GM23248 (cell line): ENCODE results near the gene ELFN1. TPM values are rescaled to one million over a fixed set of nuclear protein-coding genes. Genes with fewer than 3 reads are reported as not detected.
A peak's percentile ranks its signal among the peaks of the same experiment; 100 is the strongest.

ENCODE experiments used
- DNase-seq: peaks from one replicate; pipeline ENCODE4 v3.0.0-alpha.2; 2015
- H2AFZ ChIP-seq: fragments of 200-600 bp; sonication (generic); 2 replicates; pipeline ENCODE4 v1.6.1; 2016; ENCODE audit warnings: antibody characterized with exemption
- H3F3A ChIP-seq: fragments of 200-600 bp; sonication (generic); 2 replicates; pipeline ENCODE4 v1.6.1; 2016; ENCODE audit warnings: mild to moderate bottlenecking, antibody characterized with exemption, mixed run types; ENCODE audit not compliant: insufficient read depth
- H3K27ac ChIP-seq: fragments of 200-600 bp; sonication (generic); 2 replicates; pipeline ENCODE4 v1.5.1; 2016; ENCODE audit warnings: mild to moderate bottlenecking
- H3K27me3 ChIP-seq: fragments of 200-600 bp; sonication (generic); replicated peaks from 2 replicates; pipeline ENCODE4 v1.6.1; 2016; ENCODE audit warnings: mild to moderate bottlenecking; ENCODE audit not compliant: insufficient read depth
- H3K36me3 ChIP-seq: fragments of 200-600 bp; sonication (generic); 2 replicates; pipeline ENCODE4 v1.6.1; 2016; ENCODE audit warnings: low read depth, mild to moderate bottlenecking
- H3K4me1 ChIP-seq: fragments of 200-600 bp; sonication (generic); 2 replicates; pipeline ENCODE4 v1.6.1; 2016; ENCODE audit warnings: mild to moderate bottlenecking; ENCODE audit not compliant: insufficient read depth
- H3K4me2 ChIP-seq: fragments of 200-600 bp; sonication (generic); one replicate; pipeline ENCODE4 v1.6.1; 2016; ENCODE audit warnings: mild to moderate bottlenecking; ENCODE audit not compliant: unreplicated experiment
- H3K4me3 ChIP-seq: fragments of 200-600 bp; sonication (generic); 2 replicates; pipeline ENCODE4 v1.5.1; 2016; ENCODE audit warnings: mild to moderate bottlenecking
- H3K79me2 ChIP-seq: fragments of 200-600 bp; sonication (generic); 2 replicates; pipeline ENCODE4 v1.6.1; 2016; ENCODE audit warnings: mild to moderate bottlenecking; ENCODE audit not compliant: insufficient read depth
- H3K9ac ChIP-seq: fragments of 200-600 bp; sonication (generic); 2 replicates; pipeline ENCODE4 v1.6.1; 2016; ENCODE audit warnings: mild to moderate bottlenecking
- H3K9me2 ChIP-seq: fragments of 200-600 bp; sonication (generic); 2 replicates; pipeline ENCODE4 v1.6.1; 2016; ENCODE audit warnings: mixed run types, mild to moderate bottlenecking, moderate library complexity; ENCODE audit not compliant: insufficient read depth
- H3K9me3 ChIP-seq: fragments of 200-600 bp; sonication (generic); one replicate; pipeline ENCODE4 v1.6.1; 2017; ENCODE audit warnings: low read depth
- H4K20me1 ChIP-seq: fragments of 200-600 bp; sonication (generic); 2 replicates; pipeline ENCODE4 v1.6.0; 2016; ENCODE audit not compliant: insufficient read depth
- EZH2 ChIP-seq: fragments of 200-600 bp; sonication (generic); IDR thresholded peaks from 2 replicates; pipeline ENCODE4 v1.6.1; 2018; ENCODE audit warnings: antibody characterized with exemption, mild to moderate bottlenecking; ENCODE audit not compliant: insufficient read depth, poor library complexity, severe bottlenecking
- EZH2phosphoT487 ChIP-seq: fragments of 200-600 bp; sonication (generic); IDR thresholded peaks from 2 replicates; pipeline ENCODE4 v1.6.1; 2018; ENCODE audit warnings: antibody characterized with exemption, moderate library complexity, mild to moderate bottlenecking, low read depth; ENCODE audit not compliant: insufficient read depth
- WGBS, 2 experiments: methylation state at CpG; one replicate each; pipeline ENCODE4 v1.1.6; 2015 to 2017; ENCODE audit warnings: low lambda C conversion rate in 2 of 2, low coverage in 1 of 2; ENCODE audit errors: missing lambda C conversion rate in 2 of 2; 5-methylcytosine and 5-hydroxymethylcytosine counted together
- in situ Hi-C: fragments of 300-500 bp; cut with MboI; formaldehyde crosslinking; loops from 2 replicates; pipeline ENCODE4 v1.15.0; 2020
- polyA plus RNA-seq: library from polyadenylated mRNA; unstranded; fragments of >200 nt; fragmentation: Nextera tagmentation; extraction: Ambion mirVana; gene quantifications from 2 replicates; pipeline ENCODE4 v1.2.1, GENCODE V29; 2016
- total RNA-seq: library from RNA; depleted of rRNA; stranded (reverse); fragments of >200 nt; shearing (Covaris generic); gene quantifications from 2 replicates; pipeline ENCODE4 v1.2.3, GENCODE V29; 2014

The ELFN1 gene
- total and polyA plus RNA-seq, 2 experiments from 2014 or later, result 0.13 to 6.2 TPM

DNA sequence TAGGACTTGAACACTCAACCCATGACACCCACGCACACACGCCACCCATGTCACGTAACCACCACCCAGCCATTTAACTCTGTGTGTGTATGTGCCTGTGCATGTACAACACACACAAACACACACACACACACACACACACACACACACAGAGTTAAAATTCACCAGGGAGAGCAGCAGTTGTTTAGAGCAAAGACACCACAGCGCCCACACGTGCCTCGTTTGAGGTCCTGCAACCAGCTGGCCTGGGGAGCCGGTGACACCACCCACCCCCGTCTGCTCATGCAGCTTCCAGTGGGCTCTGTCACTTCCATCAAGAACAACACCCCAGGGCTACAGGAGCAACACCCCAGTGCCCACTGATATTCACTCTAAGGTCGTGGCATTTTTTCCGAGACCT lies 97.4 kb downstream of the ELFN1 start:
- in situ Hi-C loops, result no loop called here
- no peaks in the 10 kb centered on the region for H3K27me3 ChIP-seq
- H3K4me2 ChIP-seq, result no peak overlapping the region
- H3K4me3 ChIP-seq, result no peak overlapping the region
- no peak overlapping the region for H3K27ac ChIP-seq
- H3K9me3 ChIP-seq, result no peaks in the 10 kb centered on the region
- no peaks in the 10 kb centered on the region for H3F3A ChIP-seq
- H2AFZ ChIP-seq, result no peak overlapping the region
- H3K79me2 ChIP-seq, result no peaks in the 10 kb centered on the region
- H3K36me3 ChIP-seq, result no peaks in the 10 kb centered on the region
- no peaks in the 10 kb centered on the region for H4K20me1 ChIP-seq
- WGBS, 2 experiments, result 38 to 40% methylated on average over 10 of the region's 10 CpGs
- no peak overlapping the region for H3K9ac ChIP-seq
- H3K9me2 ChIP-seq, result no peaks in the 10 kb centered on the region
- DNase-seq, result peak; percentile 33
- TF ChIP-seq EZH2phosphoT487, result no peak
- no peak for TF ChIP-seq EZH2
- H3K4me1 ChIP-seq, result no peaks in the 10 kb centered on the region

DNA sequence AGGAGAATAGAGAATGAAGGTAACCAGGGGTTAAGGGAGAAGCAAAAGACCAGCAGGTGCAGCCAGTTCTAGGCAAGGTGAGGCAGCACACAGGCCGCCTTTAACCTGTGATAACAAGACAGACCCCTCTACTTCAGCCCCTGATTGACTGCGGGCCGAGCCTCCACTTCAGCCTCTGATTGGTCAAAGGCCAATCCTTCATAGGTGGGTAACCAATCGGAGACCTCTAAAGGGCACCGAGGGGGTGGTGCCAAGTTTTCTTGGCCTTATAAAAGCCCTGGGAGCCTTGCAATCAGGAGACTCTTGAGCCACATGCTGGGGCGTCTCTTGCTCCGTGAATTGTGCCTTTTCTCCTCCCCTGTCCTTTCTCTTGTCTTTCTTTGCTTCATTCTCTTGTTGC lies 98.8 kb downstream of the ELFN1 start:
- no peaks in the 10 kb centered on the region for H3K4me1 ChIP-seq
- H3K9ac ChIP-seq, result no peak overlapping the region
- no peaks in the 10 kb centered on the region for H3K79me2 ChIP-seq
- DNase-seq, result peak; percentile 24
- no peaks in the 10 kb centered on the region for H4K20me1 ChIP-seq
- no peaks in the 10 kb centered on the region for H3F3A ChIP-seq
- TF ChIP-seq EZH2phosphoT487 (no peak), EZH2 (no peak)
- no peaks in the 10 kb centered on the region for H3K9me3 ChIP-seq
- no peak overlapping the region for H2AFZ ChIP-seq
- no peak overlapping the region for H3K27ac ChIP-seq
- H3K36me3 ChIP-seq, result no peaks in the 10 kb centered on the region
- H3K4me3 ChIP-seq, result no peak overlapping the region
- in situ Hi-C loops, result no loop called here
- no peak overlapping the region for H3K4me2 ChIP-seq
- H3K27me3 ChIP-seq, result no peaks in the 10 kb centered on the region
- 65 to 66% methylated on average over 7 of the region's 7 CpGs for WGBS, 2 experiments
- no peaks in the 10 kb centered on the region for H3K9me2 ChIP-seq

DNA sequence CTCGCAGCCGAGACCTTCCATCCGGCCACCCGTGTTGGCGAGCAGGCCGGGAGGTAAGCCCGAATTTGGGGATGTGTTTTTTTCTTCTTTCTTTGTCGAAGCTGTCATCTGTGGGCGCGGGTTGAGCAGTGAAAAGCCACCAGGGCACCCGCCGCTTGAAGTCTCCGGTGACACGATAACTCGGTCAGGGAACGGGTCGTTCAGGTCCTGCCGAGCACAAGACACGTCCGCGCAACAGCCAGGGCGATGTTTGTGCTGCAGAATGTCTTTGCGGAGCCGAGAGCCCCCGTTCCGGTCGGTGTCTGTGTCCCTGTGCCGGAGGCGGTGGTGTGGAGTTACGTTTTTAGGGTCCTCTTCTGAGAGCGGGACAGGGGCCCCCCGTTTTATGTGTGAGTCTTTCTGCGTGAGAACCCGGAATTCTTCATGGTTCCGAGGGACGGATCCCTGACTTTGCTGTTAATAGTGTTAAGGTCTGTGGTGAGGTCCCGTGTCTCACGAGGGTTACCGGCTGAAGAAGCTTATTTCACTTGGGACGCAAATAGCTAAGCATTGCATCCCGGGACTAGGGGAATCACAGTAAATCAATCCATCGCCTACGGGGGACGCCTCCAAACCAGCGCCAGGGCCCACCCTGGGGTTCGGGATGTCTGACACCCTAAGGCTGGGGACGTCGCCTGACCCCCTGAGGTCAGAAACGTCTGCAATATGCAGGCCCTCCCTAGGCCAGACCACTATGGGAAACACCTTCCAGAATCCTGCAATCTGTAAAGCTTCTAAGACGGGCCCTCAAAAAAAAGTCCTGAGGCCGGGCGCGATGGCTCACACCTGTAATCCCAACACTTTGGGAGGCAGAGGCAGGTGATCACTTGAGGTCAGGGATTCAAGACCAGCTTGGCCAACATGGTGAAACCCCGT lies 99.5 kb downstream of the ELFN1 start:
- Histone ChIP-seq H3K4me3 (no peak overlapping the region), H3K9me2 (no peaks in the 10 kb centered on the region), H3K9me3 (no peaks in the 10 kb centered on the region), H3K36me3 (no peaks in the 10 kb centered on the region), H3K4me2 (no peak overlapping the region), H3K79me2 (no peaks in the 10 kb centered on the region), H3K9ac (no peak overlapping the region), H4K20me1 (no peaks in the 10 kb centered on the region), H2AFZ (no peak overlapping the region), H3K27me3 (no peaks in the 10 kb centered on the region), H3K4me1 (no peaks in the 10 kb centered on the region), H3K27ac (no peak overlapping the region), H3F3A (no peaks in the 10 kb centered on the region)
- no peak for DNase-seq
- 79 to 81% methylated on average over 53 to 54 of the region's 54 CpGs for WGBS, 2 experiments
- TF ChIP-seq EZH2phosphoT487, result no peak
- TF ChIP-seq EZH2, result no peak
- in situ Hi-C loops, result no loop called here

- in situ Hi-C loops, result no loop called here
- no peaks in the 10 kb centered on the region for H3K36me3 ChIP-seq
- no peaks in the 10 kb centered on the region for H3K27me3 ChIP-seq
- no peak for DNase-seq
- 49% methylated on average over 6 of the region's 6 CpGs for WGBS, 2 experiments
- H3K4me3 ChIP-seq, result no peak overlapping the region
- H4K20me1 ChIP-seq, result no peaks in the 10 kb centered on the region
- no peak overlapping the region for H2AFZ ChIP-seq
- H3K4me2 ChIP-seq, result no peak overlapping the region
- no peak overlapping the region for H3K27ac ChIP-seq
- no peaks in the 10 kb centered on the region for H3K79me2 ChIP-seq
- no peak overlapping the region for H3K9ac ChIP-seq
- no peaks in the 10 kb centered on the region for H3K4me1 ChIP-seq
- TF ChIP-seq EZH2 (no peak), EZH2phosphoT487 (no peak)
- no peaks in the 10 kb centered on the region for H3K9me2 ChIP-seq
- H3F3A ChIP-seq, result no peaks in the 10 kb centered on the region
- no peaks in the 10 kb centered on the region for H3K9me3 ChIP-seq
Observed at GRCh38 chr7:1770331-1770730, 100.3 kb downstream of the ELFN1 start.
